PC-3 (cell line): ENCODE results near the gene SRCAP. TPM values are rescaled to one million over a fixed set of nuclear protein-coding genes. Genes with fewer than 3 reads are reported as not detected.

Experiments
- ATAC-seq: fragments of 200-7000 bp; cut with Tn5 transposase; 2 replicates; pipeline ENCODE4 v1.9.1; 2020; ENCODE audit warnings: mild to moderate bottlenecking, moderate library complexity
- BruUV-seq: library from RNA; stranded (reverse); fragments of 400-500 nt; replicated peaks from 2 replicates; lab custom pipeline; 2021; lab: Mats Ljungman, UMichigan
- CTCF ChIA-PET: fragments of 300-600 bp; sonication (Branson Sonifier 250); formaldehyde crosslinking; loops from one replicate; lab custom pipeline; 2022; ENCODE audit warnings: antibody characterized with exemption; lab: Charles Lee
- POLR2A ChIA-PET: fragments of 300-600 bp; sonication (Branson Sonifier 250); formaldehyde crosslinking; loops from one replicate; lab custom pipeline; 2022; ENCODE audit warnings: antibody characterized with exemption; ENCODE audit not compliant: unreplicated experiment; lab: Charles Lee
- DNase-seq: peaks from one replicate; pipeline ENCODE4 v3.0.0-alpha.2; 2015
- H2AFZ ChIP-seq: fragments of 300-600 bp; sonication (generic); 2 replicates; pipeline ENCODE4 v1.6.0; 2016; ENCODE audit warnings: antibody characterized with exemption, low read length
- H3F3A ChIP-seq: fragments of 300-600 bp; sonication (generic); one replicate; pipeline ENCODE4 v1.6.0; 2017; ENCODE audit warnings: antibody characterized with exemption, low read length, control low read depth, mild to moderate bottlenecking; ENCODE audit not compliant: unreplicated experiment
- H3K27ac ChIP-seq: fragments of 300-600 bp; sonication (generic); 2 replicates; pipeline ENCODE4 v1.5.1; 2016; ENCODE audit warnings: mild to moderate bottlenecking, low read length
- H3K27me3 ChIP-seq: fragments of 300-600 bp; sonication (generic); 2 replicates; pipeline ENCODE4 v1.6.1; 2016; ENCODE audit warnings: low read length, mixed read lengths
- H3K36me3 ChIP-seq: fragments of 300-600 bp; sonication (generic); 2 replicates; pipeline ENCODE4 v1.6.1; 2016; ENCODE audit warnings: low read depth, mixed run types, low read length, mixed read lengths
- H3K4me1 ChIP-seq: fragments of 300-600 bp; sonication (generic); 2 replicates; pipeline ENCODE4 v1.5.1; 2016; ENCODE audit warnings: low read length; ENCODE audit not compliant: insufficient read depth
- H3K4me2 ChIP-seq: fragments of 300-600 bp; sonication (generic); 2 replicates; pipeline ENCODE4 v1.6.0; 2016; ENCODE audit warnings: low read length
- H3K4me3 ChIP-seq: fragments of 300-600 bp; sonication (generic); 2 replicates; pipeline ENCODE4 v1.5.1; 2016; ENCODE audit warnings: mild to moderate bottlenecking, low read length, mixed read lengths
- H3K79me2 ChIP-seq: fragments of 300-600 bp; sonication (generic); 2 replicates; pipeline ENCODE4 v1.6.1; 2017; ENCODE audit warnings: low read length, mixed read lengths
- H3K9ac ChIP-seq: fragments of 300-600 bp; sonication (generic); 2 replicates; pipeline ENCODE4 v1.6.0; 2016; ENCODE audit warnings: mild to moderate bottlenecking, low read length
- H3K9me2 ChIP-seq: fragments of 300-600 bp; sonication (generic); replicated peaks from 2 replicates; pipeline ENCODE4 v1.6.1; 2016; ENCODE audit warnings: mixed run types, low read length, mixed read lengths
- H3K9me3 ChIP-seq: fragments of 300-600 bp; sonication (generic); 2 replicates; pipeline ENCODE4 v1.6.1; 2016; ENCODE audit warnings: low read length, mixed read lengths
- H4K20me1 ChIP-seq: fragments of 300-600 bp; sonication (generic); 2 replicates; pipeline ENCODE4 v1.6.1; 2016; ENCODE audit warnings: low read length, mixed read lengths
- CTCF ChIP-seq: fragments of 300-600 bp; sonication (generic); conservative IDR thresholded peaks from 2 replicates; pipeline ENCODE4 v1.5.1; 2017; ENCODE audit warnings: antibody characterized with exemption, low read depth, mild to moderate bottlenecking, low read length
- EZH2 ChIP-seq: fragments of 300-600 bp; sonication (generic); IDR thresholded peaks from one replicate; pipeline ENCODE4 v1.6.1; 2017; ENCODE audit warnings: antibody characterized with exemption, mild to moderate bottlenecking, low read length; ENCODE audit not compliant: unreplicated experiment
- EZH2phosphoT487 ChIP-seq: fragments of 300-600 bp; sonication (generic); IDR thresholded peaks from 2 replicates; pipeline ENCODE4 v1.6.1; 2018; ENCODE audit warnings: mild to moderate bottlenecking, antibody characterized with exemption, low read length, borderline replicate concordance
- intact Hi-C: fragments of 100-400 bp; cut with micrococcal nuclease; formaldehyde crosslinking; loops from 2 replicates; pipeline ENCODE4 v1.9.0; 2023
- total RNA-seq: library from RNA; depleted of rRNA; stranded (reverse); fragments of >200 nt; gene quantifications from 2 replicates; pipeline ENCODE4 v1.2.3, GENCODE V29; 2014

The SRCAP gene
- total RNA-seq, 1 experiment from 2014 or later: 19.0 TPM

GRCh38 chr16:30711712-30712111 is 12.7 kb downstream of the SRCAP start:
- peaks cover 72% of the 10 kb centered on the region for H3K36me3 ChIP-seq
- H3K9ac ChIP-seq: no peak overlapping the region
- intact Hi-C loops: no loop called here
- H4K20me1 ChIP-seq: no peaks in the 10 kb centered on the region; the same call in 1 of the 2 replicates
- POLR2A ChIA-PET: no interaction called here
- TF ChIP-seq EZH2 (no peak), EZH2phosphoT487 (no peak), CTCF (no peak)
- H3K4me1 ChIP-seq: peaks cover 16% of the 10 kb centered on the region
- H3K9me3 ChIP-seq: no peaks in the 10 kb centered on the region
- DNase-seq (no peak), ATAC-seq (no peak)
- H3K4me2 ChIP-seq: no peak overlapping the region
- no peaks in the 10 kb centered on the region for H3K9me2 ChIP-seq
- no peak overlapping the region for H3K4me3 ChIP-seq
- no peaks in the 10 kb centered on the region for H3K27me3 ChIP-seq
- no peaks in the 10 kb centered on the region for H3F3A ChIP-seq
- BruUV-seq: TSS peak; percentile 59
- no peak overlapping the region for H3K27ac ChIP-seq
- H3K79me2 ChIP-seq: peaks cover 17% of the 10 kb centered on the region
- CTCF ChIA-PET: no interaction called here
- H2AFZ ChIP-seq: no peak overlapping the region

- H3K36me3 ChIP-seq: peaks cover 59% of the 10 kb centered on the region
- no peak overlapping the region for H3K4me3 ChIP-seq
- no peaks in the 10 kb centered on the region; the same call in 1 of the 2 replicates for H4K20me1 ChIP-seq
- intact Hi-C loops: no loop called here
- no peaks in the 10 kb centered on the region for H3K9me3 ChIP-seq
- ChIA-PET CTCF (interaction anchor here (0.6 kb wide), 1 partner anchor 21 kb away, joined by 3 read pairs; no protein-coding TSS in a partner anchor), POLR2A (no interaction called here)
- H3K4me2 ChIP-seq: no peak overlapping the region
- no peak overlapping the region for H2AFZ ChIP-seq
- no peak for TF ChIP-seq CTCF
- TF ChIP-seq EZH2phosphoT487: no peak
- no peak for TF ChIP-seq EZH2
- no peaks in the 10 kb centered on the region for H3K27me3 ChIP-seq
- no TSS peak for BruUV-seq
- 0 out of 2 replicates have a peak overlapping the region, but pooled peaks have one; percentile 10 for H3K27ac ChIP-seq
- DNase-seq (peak; percentile 25), ATAC-seq (peak; percentile 47; the same call in 1 of the 2 replicates)
- no peaks in the 10 kb centered on the region for H3F3A ChIP-seq
- no peak overlapping the region for H3K9ac ChIP-seq
- no peaks in the 10 kb centered on the region for H3K9me2 ChIP-seq
- H3K4me1 ChIP-seq: peaks cover 24% of the 10 kb centered on the region
- peaks cover 30% of the 10 kb centered on the region for H3K79me2 ChIP-seq
Observed at GRCh38 chr16:30715750-30716445, 16.9 kb downstream of the SRCAP start.

- no peak overlapping the region for H3K4me2 ChIP-seq
- H3K9me3 ChIP-seq: no peaks in the 10 kb centered on the region
- H3K4me1 ChIP-seq: peaks cover 33% of the 10 kb centered on the region
- H3K27me3 ChIP-seq: no peaks in the 10 kb centered on the region
- H4K20me1 ChIP-seq: no peaks in the 10 kb centered on the region
- H3K27ac ChIP-seq: peak overlapping the region; percentile 94; the same call in 1 of the 2 replicates
- H2AFZ ChIP-seq: no peak overlapping the region
- intact Hi-C loops: no loop called here
- ChIA-PET POLR2A (no interaction called here), CTCF (interaction anchor here (0.5 kb wide), 1 partner anchor 631 kb away, joined by 8 read pairs; no protein-coding TSS in a partner anchor)
- peaks cover 65% of the 10 kb centered on the region for H3K36me3 ChIP-seq
- no TSS peak for BruUV-seq
- H3K4me3 ChIP-seq: no peak overlapping the region
- peaks cover 56% of the 10 kb centered on the region for H3K79me2 ChIP-seq
- H3K9ac ChIP-seq: no peak overlapping the region
- no peaks in the 10 kb centered on the region for H3F3A ChIP-seq
- no peaks in the 10 kb centered on the region for H3K9me2 ChIP-seq
- DNase-seq: no peak
- no peak for ATAC-seq
- TF ChIP-seq EZH2phosphoT487 (no peak), EZH2 (no peak), CTCF (no peak)
Observed at GRCh38 chr16:30720086-30720485, 21.1 kb downstream of the SRCAP start.
